WTC11 (cell line): ENCODE data around the gene DLX2.

Experiments used
- CREM ChIP-seq: sonication (generic); formaldehyde crosslinking; IDR thresholded peaks from 2 replicates; pipeline ENCODE4 v1.8.1; 2022; ENCODE audit warnings: mild to moderate bottlenecking, missing genetic modification reagents, moderate library complexity
- NFYB ChIP-seq: sonication (generic); formaldehyde crosslinking; conservative IDR thresholded peaks from 2 replicates; pipeline ENCODE4 v1.8.0; 2022; ENCODE audit warnings: low read depth, missing genetic modification reagents
- SMAD3 ChIP-seq: sonication (generic); formaldehyde crosslinking; IDR thresholded peaks from 2 replicates; pipeline ENCODE4 v1.8.0; 2022; ENCODE audit warnings: missing genetic modification reagents, mild to moderate bottlenecking, borderline replicate concordance
- SP1 ChIP-seq: sonication (generic); formaldehyde crosslinking; conservative IDR thresholded peaks from 2 replicates; pipeline ENCODE4 v1.8.1; 2022; ENCODE audit warnings: missing genetic modification reagents
- TEAD1 ChIP-seq: sonication (generic); formaldehyde crosslinking; IDR thresholded peaks from 2 replicates; pipeline ENCODE4 v1.8.0; 2022; ENCODE audit warnings: mild to moderate bottlenecking, missing genetic modification reagents
- ZNF121 ChIP-seq: sonication (generic); formaldehyde crosslinking; IDR thresholded peaks from 2 replicates; pipeline ENCODE4 v1.8.0; 2023; ENCODE audit warnings: missing genetic modification reagents
- ZNF317 ChIP-seq: sonication (generic); formaldehyde crosslinking; IDR thresholded peaks from 2 replicates; pipeline ENCODE4 v1.8.1; 2023; ENCODE audit warnings: low read depth, mild to moderate bottlenecking, moderate library complexity, missing genetic modification reagents, borderline replicate concordance
- TF ChIP-seq, protein P1 (sequence below): fragments of 200-600 bp; IDR thresholded peaks from 2 replicates; pipeline ENCODE4 v1.8.0; 2022; ENCODE audit warnings: antibody characterized with exemption
- TF ChIP-seq, protein P2 (sequence below): sonication (generic); formaldehyde crosslinking; IDR thresholded peaks from 2 replicates; pipeline ENCODE4 v1.8.1; 2022; ENCODE audit warnings: low read depth, mild to moderate bottlenecking, moderate library complexity, missing genetic modification reagents, borderline replicate concordance
- TF ChIP-seq, protein P3 (sequence below): sonication (generic); formaldehyde crosslinking; IDR thresholded peaks from 2 replicates; pipeline ENCODE4 v1.8.0; 2022; ENCODE audit warnings: mild to moderate bottlenecking, missing genetic modification reagents
- TF ChIP-seq, protein P4 (sequence below): sonication (generic); formaldehyde crosslinking; IDR thresholded peaks from 2 replicates; pipeline ENCODE4 v1.8.1; 2022; ENCODE audit warnings: mild to moderate bottlenecking, missing genetic modification reagents, moderate library complexity, borderline replicate concordance
- TF ChIP-seq, protein P5 (sequence below): sonication (generic); formaldehyde crosslinking; IDR thresholded peaks from 2 replicates; pipeline ENCODE4 v1.8.1; 2023; ENCODE audit warnings: mild to moderate bottlenecking, missing genetic modification reagents, moderate library complexity

DNA sequence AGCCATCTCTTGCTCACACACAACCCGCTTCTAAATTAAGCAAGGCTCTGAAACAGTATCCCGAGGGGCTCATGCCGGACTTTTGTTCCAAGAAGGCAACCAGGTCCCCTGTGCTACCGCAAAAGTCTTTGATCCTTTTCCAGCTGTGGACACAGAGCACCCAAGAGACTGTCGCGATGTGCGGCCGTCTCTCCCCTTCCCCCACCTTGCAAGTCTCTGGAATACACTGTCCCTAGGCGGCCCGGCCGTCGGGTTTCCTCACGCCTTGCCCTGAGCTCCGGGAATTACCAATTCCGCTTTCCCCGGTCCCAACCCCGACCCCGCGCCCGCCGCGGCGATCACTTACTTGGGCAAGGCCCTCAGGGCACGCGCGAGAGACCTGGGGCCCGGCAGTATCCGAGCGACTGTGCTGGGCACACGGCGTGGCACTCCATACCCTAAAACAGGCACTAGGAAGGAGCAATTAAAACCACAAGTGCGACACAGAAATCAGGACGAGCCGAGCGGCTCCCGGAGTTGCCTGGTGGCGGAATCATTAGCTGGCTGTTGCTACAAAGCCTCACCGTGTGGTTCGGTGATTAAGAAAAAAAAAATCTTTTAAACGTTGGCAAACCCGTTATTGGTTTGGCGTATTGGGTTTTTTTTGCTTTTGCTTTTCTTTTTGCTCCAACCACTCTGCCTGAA, 19.6 kb downstream of the DLX2 start:
- TF ChIP-seq, protein P1, sequence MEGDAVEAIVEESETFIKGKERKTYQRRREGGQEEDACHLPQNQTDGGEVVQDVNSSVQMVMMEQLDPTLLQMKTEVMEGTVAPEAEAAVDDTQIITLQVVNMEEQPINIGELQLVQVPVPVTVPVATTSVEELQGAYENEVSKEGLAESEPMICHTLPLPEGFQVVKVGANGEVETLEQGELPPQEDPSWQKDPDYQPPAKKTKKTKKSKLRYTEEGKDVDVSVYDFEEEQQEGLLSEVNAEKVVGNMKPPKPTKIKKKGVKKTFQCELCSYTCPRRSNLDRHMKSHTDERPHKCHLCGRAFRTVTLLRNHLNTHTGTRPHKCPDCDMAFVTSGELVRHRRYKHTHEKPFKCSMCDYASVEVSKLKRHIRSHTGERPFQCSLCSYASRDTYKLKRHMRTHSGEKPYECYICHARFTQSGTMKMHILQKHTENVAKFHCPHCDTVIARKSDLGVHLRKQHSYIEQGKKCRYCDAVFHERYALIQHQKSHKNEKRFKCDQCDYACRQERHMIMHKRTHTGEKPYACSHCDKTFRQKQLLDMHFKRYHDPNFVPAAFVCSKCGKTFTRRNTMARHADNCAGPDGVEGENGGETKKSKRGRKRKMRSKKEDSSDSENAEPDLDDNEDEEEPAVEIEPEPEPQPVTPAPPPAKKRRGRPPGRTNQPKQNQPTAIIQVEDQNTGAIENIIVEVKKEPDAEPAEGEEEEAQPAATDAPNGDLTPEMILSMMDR, result no peak
- TF ChIP-seq SP1, result no peak
- no peak for TF ChIP-seq ZNF317 (CRISPR knock-in tag)
- TF ChIP-seq, protein P2, sequence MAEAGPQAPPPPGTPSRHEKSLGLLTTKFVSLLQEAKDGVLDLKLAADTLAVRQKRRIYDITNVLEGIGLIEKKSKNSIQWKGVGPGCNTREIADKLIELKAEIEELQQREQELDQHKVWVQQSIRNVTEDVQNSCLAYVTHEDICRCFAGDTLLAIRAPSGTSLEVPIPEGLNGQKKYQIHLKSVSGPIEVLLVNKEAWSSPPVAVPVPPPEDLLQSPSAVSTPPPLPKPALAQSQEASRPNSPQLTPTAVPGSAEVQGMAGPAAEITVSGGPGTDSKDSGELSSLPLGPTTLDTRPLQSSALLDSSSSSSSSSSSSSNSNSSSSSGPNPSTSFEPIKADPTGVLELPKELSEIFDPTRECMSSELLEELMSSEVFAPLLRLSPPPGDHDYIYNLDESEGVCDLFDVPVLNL (CRISPR knock-in tag), result no peak
- no peak for TF ChIP-seq SMAD3 (CRISPR knock-in tag)
- TF ChIP-seq, protein P3, sequence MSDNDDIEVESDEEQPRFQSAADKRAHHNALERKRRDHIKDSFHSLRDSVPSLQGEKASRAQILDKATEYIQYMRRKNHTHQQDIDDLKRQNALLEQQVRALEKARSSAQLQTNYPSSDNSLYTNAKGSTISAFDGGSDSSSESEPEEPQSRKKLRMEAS, result no peak
- TF ChIP-seq, protein P4, sequence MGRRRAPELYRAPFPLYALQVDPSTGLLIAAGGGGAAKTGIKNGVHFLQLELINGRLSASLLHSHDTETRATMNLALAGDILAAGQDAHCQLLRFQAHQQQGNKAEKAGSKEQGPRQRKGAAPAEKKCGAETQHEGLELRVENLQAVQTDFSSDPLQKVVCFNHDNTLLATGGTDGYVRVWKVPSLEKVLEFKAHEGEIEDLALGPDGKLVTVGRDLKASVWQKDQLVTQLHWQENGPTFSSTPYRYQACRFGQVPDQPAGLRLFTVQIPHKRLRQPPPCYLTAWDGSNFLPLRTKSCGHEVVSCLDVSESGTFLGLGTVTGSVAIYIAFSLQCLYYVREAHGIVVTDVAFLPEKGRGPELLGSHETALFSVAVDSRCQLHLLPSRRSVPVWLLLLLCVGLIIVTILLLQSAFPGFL, result no peak
- no peak for TF ChIP-seq ZNF121 (CRISPR knock-in tag)
- no peak for TF ChIP-seq TEAD1 (CRISPR knock-in tag)
- TF ChIP-seq NFYB (CRISPR knock-in tag), result no peak
- TF ChIP-seq CREM (CRISPR knock-in tag), result no peak
- TF ChIP-seq, protein P5, sequence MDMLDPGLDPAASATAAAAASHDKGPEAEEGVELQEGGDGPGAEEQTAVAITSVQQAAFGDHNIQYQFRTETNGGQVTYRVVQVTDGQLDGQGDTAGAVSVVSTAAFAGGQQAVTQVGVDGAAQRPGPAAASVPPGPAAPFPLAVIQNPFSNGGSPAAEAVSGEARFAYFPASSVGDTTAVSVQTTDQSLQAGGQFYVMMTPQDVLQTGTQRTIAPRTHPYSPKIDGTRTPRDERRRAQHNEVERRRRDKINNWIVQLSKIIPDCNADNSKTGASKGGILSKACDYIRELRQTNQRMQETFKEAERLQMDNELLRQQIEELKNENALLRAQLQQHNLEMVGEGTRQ, result no peak
